GM06990 (cell line): ENCODE results near the gene C19orf38.

Experiments
- DNase-seq: peaks from one replicate; pipeline ENCODE4 v3.0.0-alpha.2; 2011; ENCODE audit not compliant: insufficient read length; ENCODE audit errors: extremely low read depth
- H3K27me3 ChIP-seq: replicated peaks from 2 replicates; pipeline ENCODE4 v1.6.0; 2011; ENCODE audit warnings: low read length; ENCODE audit not compliant: control insufficient read depth, insufficient read depth
- H3K36me3 ChIP-seq: 2 replicates; pipeline ENCODE4 v1.5.1; 2011; ENCODE audit warnings: low read length; ENCODE audit not compliant: control insufficient read depth, insufficient read depth
- H3K4me3 ChIP-seq: replicated peaks from 2 replicates; pipeline ENCODE4 v1.5.1; 2011; ENCODE audit warnings: low read depth, mild to moderate bottlenecking, control low read depth, low read length
- CTCF ChIP-seq: IDR thresholded peaks from 2 replicates; pipeline ENCODE4 v1.5.1; 2011; ENCODE audit warnings: low read length, control low read depth, mild to moderate bottlenecking, inconsistent platforms; ENCODE audit not compliant: insufficient read depth, poor library complexity, severe bottlenecking

C19orf38 gene

GRCh38 chr19:10826846-10827245 lies 21.4 kb upstream of the C19orf38 start:
- TF ChIP-seq CTCF = no peak

GRCh38 chr19:10828981-10829821 lies 19.0 kb upstream of the C19orf38 start:
- DNase-seq = no peak
- Histone ChIP-seq H3K27me3 (no peaks in the 10 kb centered on the region), H3K4me3 (no peak overlapping the region), H3K36me3 (peaks cover 27% of the 10 kb centered on the region)
- TF ChIP-seq CTCF = no peak

More at GRCh38 chr19:10826846-10827245, 21.4 kb upstream of the C19orf38 start:
- H3K36me3 ChIP-seq = peaks cover 26% of the 10 kb centered on the region
- no peaks in the 10 kb centered on the region for H3K27me3 ChIP-seq
- H3K4me3 ChIP-seq = no peak overlapping the region
- no peak for DNase-seq

DNA sequence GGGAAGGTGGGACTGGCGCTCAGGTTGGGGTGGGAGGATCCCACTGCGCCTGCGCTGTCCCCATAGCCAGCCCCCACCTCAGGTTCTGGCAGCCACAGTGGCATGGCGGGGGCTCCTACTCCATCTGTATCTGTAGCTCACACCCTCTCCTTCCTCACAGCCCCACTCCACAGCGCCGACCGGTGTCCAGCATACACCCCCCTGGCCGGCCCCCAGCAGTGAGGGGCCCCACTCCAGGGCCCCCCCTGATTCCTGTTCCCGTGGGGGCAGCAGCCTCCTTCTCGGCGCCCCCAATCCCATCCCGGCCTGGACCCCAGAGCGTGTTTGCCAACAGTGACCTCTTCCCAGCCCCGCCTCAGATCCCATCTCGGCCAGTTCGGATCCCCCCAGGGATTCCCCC lies 18.2 kb upstream of the C19orf38 start:
- DNase-seq = no peak
- no peak for TF ChIP-seq CTCF
- Histone ChIP-seq H3K27me3 (no peaks in the 10 kb centered on the region), H3K4me3 (no peak overlapping the region), H3K36me3 (peaks cover 26% of the 10 kb centered on the region)

DNA sequence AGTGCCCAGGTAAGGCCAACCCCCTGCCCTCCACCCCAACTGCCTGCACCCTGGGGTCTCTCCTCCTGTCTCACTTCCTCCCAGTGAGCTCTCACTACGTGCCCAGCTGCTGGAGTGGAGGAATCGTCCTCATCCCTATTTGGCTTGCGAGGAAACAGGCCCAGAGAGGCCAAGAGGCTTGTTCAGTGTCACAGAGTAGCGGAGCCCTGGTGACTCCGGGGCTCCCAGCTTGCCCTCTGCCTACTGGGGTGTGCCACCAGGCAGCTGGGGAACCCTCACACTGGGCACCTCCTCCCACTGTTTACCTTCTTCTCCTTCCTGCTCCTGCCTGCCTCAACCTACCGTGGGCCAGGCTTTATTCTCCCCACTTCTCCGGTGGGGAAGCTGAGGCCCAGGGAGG lies 17.8 kb upstream of the C19orf38 start:
- Histone ChIP-seq H3K27me3 (no peaks in the 10 kb centered on the region), H3K36me3 (peaks cover 27% of the 10 kb centered on the region), H3K4me3 (no peak overlapping the region)
- no peak for DNase-seq
- TF ChIP-seq CTCF = no peak

DNA sequence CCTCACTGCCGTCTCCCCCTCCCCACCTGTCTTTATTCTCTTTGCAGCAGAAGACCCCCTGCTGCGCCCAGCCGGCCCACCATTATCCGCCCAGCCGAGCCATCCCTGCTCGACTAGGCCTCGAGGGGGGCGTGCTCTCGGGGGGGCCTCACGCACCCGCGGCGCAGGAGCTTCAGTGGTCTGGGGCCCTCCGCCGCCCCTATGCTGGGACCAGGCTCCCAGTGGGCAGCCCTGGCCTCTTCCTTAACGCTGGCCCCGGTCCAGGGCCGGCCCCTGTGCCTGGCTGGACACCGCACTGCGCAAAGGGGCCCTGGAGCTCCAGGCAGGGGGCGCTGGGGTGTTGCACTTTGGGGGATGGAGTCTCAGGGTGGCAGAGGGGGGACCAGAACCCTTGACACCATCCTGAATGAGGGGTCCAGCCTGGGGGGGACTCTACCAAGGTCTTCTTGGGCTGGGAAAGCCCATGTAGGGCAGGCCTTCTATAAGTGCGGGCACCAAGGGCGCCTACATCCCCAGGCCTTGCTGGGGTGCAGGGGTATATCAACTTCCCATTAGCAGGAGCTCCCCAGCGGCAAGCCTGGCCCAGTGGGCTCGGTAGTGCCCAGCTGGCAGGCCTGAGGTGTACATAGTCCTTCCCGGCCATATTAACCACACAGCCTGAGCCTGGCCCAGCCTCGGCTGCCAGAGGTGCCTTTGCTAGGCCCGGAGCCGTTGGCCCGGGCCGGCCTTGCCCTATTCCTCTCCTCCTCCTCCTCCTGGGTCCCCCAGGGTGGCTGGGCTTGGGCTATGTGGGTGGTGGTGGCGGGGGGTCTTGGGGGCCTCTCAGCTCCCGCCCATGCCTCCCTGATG lies 17.1 kb upstream of the C19orf38 start:
- H3K36me3 ChIP-seq = peaks cover 26% of the 10 kb centered on the region
- no peak for DNase-seq
- H3K4me3 ChIP-seq = no peak overlapping the region
- TF ChIP-seq CTCF = no peak
- no peaks in the 10 kb centered on the region for H3K27me3 ChIP-seq
